HUES64 (cell line): ENCODE measurements around the gene HINFP. TPM values are rescaled to one million over a fixed set of nuclear protein-coding genes. Genes with fewer than 3 reads are reported as not detected.

ENCODE experiments used
- H3K27ac ChIP-seq: 2 replicates; pipeline ENCODE4 v1.7.0; 2013; ENCODE audit warnings: low read depth, low read length, inconsistent platforms
- H3K27me3 ChIP-seq: 2 replicates; pipeline ENCODE4 v1.6.1; 2013; ENCODE audit warnings: mild to moderate bottlenecking, low read length; ENCODE audit not compliant: insufficient read depth
- H3K36me3 ChIP-seq: 2 replicates; pipeline ENCODE4 v1.6.1; 2013; ENCODE audit warnings: mild to moderate bottlenecking, low read length; ENCODE audit not compliant: insufficient read depth
- H3K4me1 ChIP-seq: 2 replicates; pipeline ENCODE4 v1.6.1; 2013; ENCODE audit warnings: mild to moderate bottlenecking, low read length, moderate library complexity; ENCODE audit not compliant: insufficient read depth
- H3K4me3 ChIP-seq: 2 replicates; pipeline ENCODE4 v1.5.1; 2013; ENCODE audit warnings: mild to moderate bottlenecking, low read length, moderate library complexity
- H3K9ac ChIP-seq: 2 replicates; pipeline ENCODE4 v1.6.1; 2013; ENCODE audit warnings: mild to moderate bottlenecking, low read depth, low read length
- H3K9me3 ChIP-seq: 2 replicates; pipeline ENCODE4 v1.6.1; 2013; ENCODE audit warnings: low read depth, low read length; ENCODE audit not compliant: insufficient read depth
- WGBS: fragments of 150-250, 120-280 bp; methylation state at CpG from one replicate; pipeline ENCODE4 v1.1.7; 2013; ENCODE audit warnings: missing lambda C conversion rate; 5-methylcytosine and 5-hydroxymethylcytosine counted together
- polyA plus RNA-seq, 2 experiments: library from polyadenylated mRNA; stranded (reverse); fragments of 50-300 nt; gene quantifications; one replicate each; pipeline ENCODE4 v1.2.3, GENCODE V29; 2013

HINFP gene, protein sequence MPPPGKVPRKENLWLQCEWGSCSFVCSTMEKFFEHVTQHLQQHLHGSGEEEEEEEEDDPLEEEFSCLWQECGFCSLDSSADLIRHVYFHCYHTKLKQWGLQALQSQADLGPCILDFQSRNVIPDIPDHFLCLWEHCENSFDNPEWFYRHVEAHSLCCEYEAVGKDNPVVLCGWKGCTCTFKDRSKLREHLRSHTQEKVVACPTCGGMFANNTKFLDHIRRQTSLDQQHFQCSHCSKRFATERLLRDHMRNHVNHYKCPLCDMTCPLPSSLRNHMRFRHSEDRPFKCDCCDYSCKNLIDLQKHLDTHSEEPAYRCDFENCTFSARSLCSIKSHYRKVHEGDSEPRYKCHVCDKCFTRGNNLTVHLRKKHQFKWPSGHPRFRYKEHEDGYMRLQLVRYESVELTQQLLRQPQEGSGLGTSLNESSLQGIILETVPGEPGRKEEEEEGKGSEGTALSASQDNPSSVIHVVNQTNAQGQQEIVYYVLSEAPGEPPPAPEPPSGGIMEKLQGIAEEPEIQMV
- polyA plus RNA-seq (2013, experiment 1 of 2) = 17.8 TPM
- 20.6 TPM for polyA plus RNA-seq (2013, experiment 2 of 2)

DNA sequence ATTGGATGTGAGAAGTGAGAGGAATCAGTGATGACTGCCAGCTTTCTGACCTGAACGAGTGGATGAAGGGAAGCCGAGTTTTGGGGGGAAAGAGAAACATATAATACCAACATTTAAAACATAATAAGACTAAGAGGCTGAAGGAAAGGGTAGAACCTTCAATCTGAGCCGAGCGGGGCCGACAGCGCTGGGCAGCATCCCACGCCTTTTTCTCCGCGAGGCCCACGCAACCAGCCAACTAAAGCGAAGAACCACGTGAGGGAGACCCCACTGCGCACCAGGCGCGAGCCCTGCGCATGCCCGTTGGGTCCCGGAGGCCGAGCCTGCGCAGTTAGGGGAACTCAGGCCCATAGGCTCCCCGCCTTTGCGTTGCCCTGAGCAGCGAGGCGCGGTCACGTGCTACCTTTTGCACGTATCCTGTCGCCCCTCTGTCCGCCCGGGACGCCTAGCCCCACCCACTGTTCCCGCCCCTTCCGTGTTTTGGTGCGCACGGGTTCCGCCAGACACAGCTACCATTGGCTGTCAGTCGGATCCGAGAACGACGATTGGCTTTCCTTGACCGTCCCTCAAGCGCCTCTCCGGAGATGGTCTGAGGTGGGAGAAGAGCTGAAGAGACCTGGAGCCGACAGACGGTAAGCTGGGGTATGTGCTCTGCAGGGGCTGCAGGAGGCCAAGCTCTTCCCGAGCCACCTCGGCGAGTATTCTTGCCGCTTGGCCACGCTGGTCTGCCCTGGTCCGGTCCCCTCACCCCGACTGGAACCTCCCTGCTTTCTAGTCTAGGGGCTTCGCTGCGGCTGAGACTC, at the start of gene HINFP:
HINFP (plus strand) TSS at position 573 of the 803 bp plus-strand sequence. CDS start 5,365 bp downstream, outside the sequence.
- under 1% methylated on average over 53 of the region's 54 CpGs for WGBS
- peak within 1 kb of the TSS; percentile 48 for H3K27ac ChIP-seq
- H3K9ac ChIP-seq = peak within 1 kb of the TSS; percentile 88

DNA sequence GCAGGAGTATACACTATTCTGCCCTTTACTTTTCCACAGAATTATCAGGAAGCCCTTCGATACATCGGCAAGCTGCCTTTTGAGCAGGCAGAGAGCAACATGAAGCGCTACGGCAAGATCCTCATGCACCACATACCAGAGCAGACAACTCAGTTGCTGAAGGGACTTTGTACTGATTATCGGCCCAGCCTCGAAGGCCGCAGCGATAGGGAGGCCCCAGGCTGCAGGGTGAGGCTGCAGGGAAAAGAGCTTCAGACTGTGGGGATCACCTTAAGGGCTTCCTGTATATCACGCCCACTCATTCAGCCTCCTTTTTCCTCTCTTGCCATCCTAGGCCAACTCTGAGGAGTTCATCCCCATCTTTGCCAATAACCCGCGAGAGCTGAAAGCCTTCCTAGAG, 43.5 kb upstream of the HINFP start:
- WGBS = 96% methylated on average over 11 of the region's 11 CpGs
- Histone ChIP-seq H3K4me3 (no peak overlapping the region), H3K9ac (no peak overlapping the region), H3K36me3 (peaks cover 77% of the 10 kb centered on the region), H3K27ac (no peak overlapping the region), H3K9me3 (no peaks in the 10 kb centered on the region), H3K4me1 (no peaks in the 10 kb centered on the region), H3K27me3 (no peaks in the 10 kb centered on the region)

More for the DNA sequence above, at the start of gene HINFP:
- peak within 1 kb of the TSS; percentile 97 for H3K4me3 ChIP-seq
- no peaks in the 10 kb centered on the region for H3K9me3 ChIP-seq
- H3K36me3 ChIP-seq = peaks cover 10% of the 10 kb centered on the region
- H3K27me3 ChIP-seq = no peaks in the 10 kb centered on the region
- H3K4me1 ChIP-seq = peaks cover 4% of the 10 kb centered on the region; the same call in 1 of the 2 replicates

DNA sequence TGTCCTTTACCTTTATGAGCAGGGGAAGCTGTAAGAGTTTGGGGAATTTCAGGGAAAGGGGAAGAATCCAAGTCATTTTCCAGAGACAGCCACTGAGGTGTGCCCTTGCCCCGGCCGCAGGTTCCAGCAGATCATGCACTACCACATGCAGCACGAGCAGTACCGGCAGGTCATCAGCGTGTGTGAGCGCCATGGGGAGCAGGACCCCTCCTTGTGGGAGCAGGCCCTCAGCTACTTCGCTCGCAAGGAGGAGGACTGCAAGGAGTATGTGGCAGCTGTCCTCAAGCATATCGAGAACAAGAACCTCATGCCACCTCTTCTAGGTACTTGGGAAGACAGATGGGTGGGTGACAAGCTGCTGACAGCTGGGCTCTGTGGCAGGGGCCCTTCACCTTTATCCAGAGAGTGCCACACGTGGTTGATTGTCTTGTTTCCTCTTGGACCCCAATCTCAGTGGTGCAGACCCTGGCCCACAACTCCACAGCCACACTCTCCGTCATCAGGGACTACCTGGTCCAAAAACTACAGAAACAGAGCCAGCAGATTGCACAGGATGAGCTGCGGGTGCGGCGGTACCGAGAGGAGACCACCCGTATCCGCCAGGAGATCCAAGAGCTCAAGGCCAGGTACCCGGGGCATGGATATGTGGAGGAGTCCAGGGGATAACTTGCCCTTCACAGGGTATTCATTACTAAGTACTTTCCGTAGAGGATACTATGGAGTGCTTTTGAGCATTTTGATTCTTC, 42.5 kb upstream of the HINFP start:
- H3K4me1 ChIP-seq = no peaks in the 10 kb centered on the region
- H3K36me3 ChIP-seq = peaks cover 67% of the 10 kb centered on the region
- no peak overlapping the region for H3K4me3 ChIP-seq
- no peak overlapping the region for H3K27ac ChIP-seq
- WGBS = 92% methylated on average over 19 of the region's 19 CpGs
- H3K9ac ChIP-seq = no peak overlapping the region
- no peaks in the 10 kb centered on the region for H3K27me3 ChIP-seq
- H3K9me3 ChIP-seq = no peaks in the 10 kb centered on the region

DNA sequence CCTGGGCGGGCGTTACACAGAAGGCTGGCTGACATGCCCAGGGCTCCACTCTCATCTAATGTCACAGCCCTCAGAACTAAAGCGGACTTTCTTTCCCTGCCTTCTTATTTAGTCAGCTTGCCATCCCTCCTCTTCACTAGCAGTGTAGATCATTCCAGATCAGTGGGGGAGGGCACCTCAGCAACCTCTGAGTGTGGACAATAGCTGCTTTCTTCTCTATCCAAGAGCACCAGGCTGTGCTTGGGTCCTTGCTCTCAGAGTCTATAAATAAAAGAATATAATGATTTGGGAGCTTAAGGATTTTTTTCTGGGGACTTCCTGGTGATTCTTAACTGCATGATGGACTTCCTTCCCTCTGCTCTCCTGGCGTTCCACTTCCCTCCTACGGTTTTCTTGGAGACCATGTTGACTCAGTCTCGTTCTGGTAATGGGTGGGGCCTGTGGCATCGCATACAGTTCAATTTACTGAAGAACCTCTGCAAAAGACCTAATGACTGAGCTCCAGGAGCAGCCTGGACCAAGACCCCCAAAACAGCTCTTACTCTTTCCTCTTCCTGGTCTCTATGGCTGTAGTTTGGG, 39.6 kb upstream of the HINFP start:
- Histone ChIP-seq H3K27ac (no peak overlapping the region), H3K36me3 (peaks cover 53% of the 10 kb centered on the region)
- 95% methylated on average over 7 of the region's 7 CpGs for WGBS

DNA sequence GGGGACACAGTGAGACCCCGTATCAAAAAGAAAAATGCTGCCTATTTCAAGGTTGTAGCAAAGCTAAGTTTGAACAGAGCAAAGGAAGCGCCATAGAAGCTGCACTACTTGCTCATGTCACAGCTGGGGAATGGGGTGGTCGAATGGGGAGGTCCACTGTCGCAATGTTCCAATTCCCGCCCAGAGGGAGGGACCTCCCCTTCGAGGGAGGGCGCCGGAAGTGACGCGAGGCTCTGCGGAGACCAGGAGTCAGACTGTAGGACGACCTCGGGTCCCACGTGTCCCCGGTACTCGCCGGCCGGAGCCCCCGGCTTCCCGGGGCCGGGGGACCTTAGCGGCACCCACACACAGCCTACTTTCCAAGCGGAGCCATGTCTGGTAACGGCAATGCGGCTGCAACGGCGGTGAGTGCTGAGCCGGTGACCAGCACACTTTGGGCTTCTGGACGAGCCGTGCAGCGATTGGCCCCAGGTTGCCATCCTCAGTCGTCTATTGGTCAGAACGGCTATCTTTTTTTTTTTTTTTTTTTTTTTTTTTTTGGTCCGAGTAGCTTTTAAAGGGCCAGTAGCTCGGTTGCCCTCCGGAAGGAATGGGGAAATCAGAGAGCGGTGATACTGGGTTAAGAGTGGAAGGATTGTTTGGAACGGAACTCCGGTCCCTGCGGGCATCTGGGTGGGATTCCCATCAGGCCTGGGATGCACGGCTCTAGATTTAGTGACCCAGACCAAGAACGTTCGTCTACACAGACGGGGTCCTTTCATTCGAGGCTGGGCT, 36.5 kb upstream of the HINFP start, which contains the start of gene HMBS:
HMBS (plus strand) TSS at position 219 of the 774 bp plus-strand sequence; CDS start at position 372, 153 bp downstream.
- no peaks in the 10 kb centered on the region for H3K27me3 ChIP-seq
- H3K27ac ChIP-seq = peak within 1 kb of the TSS; percentile 96
- peak within 1 kb of the TSS; percentile 94 for H3K9ac ChIP-seq
- peaks cover 36% of the 10 kb centered on the region for H3K36me3 ChIP-seq
- H3K9me3 ChIP-seq = no peaks in the 10 kb centered on the region
- 2% methylated on average over 45 of the region's 45 CpGs for WGBS
- peaks cover 4% of the 10 kb centered on the region; the same call in 1 of the 2 replicates for H3K4me1 ChIP-seq
- H3K4me3 ChIP-seq = peak within 1 kb of the TSS; percentile 85

More for the DNA sequence above, 39.6 kb upstream of the HINFP start:
- Histone ChIP-seq H3K9ac (no peak overlapping the region), H3K4me3 (no peak overlapping the region), H3K4me1 (peaks cover 4% of the 10 kb centered on the region; the same call in 1 of the 2 replicates), H3K27me3 (no peaks in the 10 kb centered on the region), H3K9me3 (no peaks in the 10 kb centered on the region)

DNA sequence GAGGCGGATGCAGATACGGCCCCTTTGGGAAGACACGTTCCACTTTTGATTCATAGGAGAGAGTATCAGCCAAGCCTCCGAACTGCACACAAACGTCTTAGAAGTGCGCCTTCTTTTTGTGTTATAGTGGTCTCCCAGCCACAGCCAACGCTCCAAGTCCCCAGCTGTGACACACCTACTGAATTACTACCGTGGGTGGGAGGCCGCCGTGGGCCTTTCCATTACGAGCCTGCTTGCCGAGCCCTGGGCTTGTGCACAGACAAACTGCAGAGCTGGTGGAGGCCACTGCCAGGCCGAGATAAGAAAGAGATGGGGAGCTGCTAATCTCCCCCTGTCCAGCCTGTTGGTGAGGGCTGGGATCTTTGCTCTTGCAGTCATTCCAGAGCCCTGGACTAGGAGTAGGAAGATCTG, 35.9 kb upstream of the HINFP start:
- H3K36me3 ChIP-seq = peaks cover 40% of the 10 kb centered on the region
- 5% methylated on average over 13 of the region's 13 CpGs for WGBS
- peaks cover 4% of the 10 kb centered on the region; the same call in 1 of the 2 replicates for H3K4me1 ChIP-seq
- peak overlapping the region; percentile 94 for H3K9ac ChIP-seq
- H3K27me3 ChIP-seq = no peaks in the 10 kb centered on the region
- H3K27ac ChIP-seq = peak overlapping the region; percentile 33; the same call in 1 of the 2 replicates
- H3K4me3 ChIP-seq = peak overlapping the region; percentile 85
- no peaks in the 10 kb centered on the region for H3K9me3 ChIP-seq

DNA sequence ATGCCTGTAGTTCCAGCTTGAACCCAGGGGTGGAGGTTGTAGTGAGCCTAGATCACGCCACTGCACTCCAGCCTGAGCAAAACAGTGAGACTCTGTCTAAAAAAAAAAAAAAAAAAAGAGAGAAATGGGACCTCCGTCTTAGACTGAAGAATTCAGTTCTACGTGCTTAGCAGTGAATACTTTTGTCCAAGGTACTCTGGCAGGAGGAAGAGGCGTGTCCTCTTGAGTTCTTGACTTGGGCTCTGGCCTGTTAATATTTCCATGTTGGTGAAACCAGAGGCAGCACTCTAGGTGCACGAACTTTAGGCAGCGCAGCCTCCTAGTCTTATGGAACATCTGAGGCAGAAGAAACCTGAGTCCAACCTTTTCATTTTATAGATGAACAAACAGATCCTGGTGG, 34.3 kb upstream of the HINFP start:
- H3K27ac ChIP-seq = no peak overlapping the region
- peaks cover 37% of the 10 kb centered on the region for H3K36me3 ChIP-seq
- no peak overlapping the region for H3K9ac ChIP-seq
- H3K4me1 ChIP-seq = peaks cover 4% of the 10 kb centered on the region; the same call in 1 of the 2 replicates
- no peaks in the 10 kb centered on the region for H3K9me3 ChIP-seq
- H3K4me3 ChIP-seq = no peak overlapping the region
- H3K27me3 ChIP-seq = no peaks in the 10 kb centered on the region
- 93% methylated on average over 6 of the region's 6 CpGs for WGBS

DNA sequence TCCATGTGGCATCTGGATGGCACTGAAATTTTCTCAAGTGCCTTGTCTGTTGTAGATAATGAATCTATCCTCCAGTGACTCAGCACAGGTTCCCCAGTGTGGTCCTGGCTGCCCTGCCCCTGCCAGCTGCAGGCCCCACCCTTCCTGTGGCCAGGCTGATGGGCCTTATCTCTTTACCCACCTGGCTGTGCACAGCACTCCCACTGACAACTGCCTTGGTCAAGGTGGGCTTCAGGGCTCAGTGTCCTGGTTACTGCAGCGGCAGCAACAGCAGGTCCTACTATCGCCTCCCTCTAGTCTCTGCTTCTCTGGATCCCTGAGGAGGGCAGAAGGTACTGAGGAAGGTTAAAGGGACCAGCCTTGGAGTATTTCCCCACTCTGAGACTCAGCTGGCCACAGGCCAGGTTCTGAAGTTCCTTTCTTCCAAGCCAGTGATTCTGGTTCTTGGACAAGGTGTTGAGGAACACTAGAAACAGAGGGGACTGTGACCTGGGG, 33.6 kb upstream of the HINFP start:
- Histone ChIP-seq H3K4me3 (no peak overlapping the region), H3K36me3 (peaks cover 39% of the 10 kb centered on the region), H3K4me1 (peaks cover 9% of the 10 kb centered on the region; the same call in 1 of the 2 replicates), H3K9ac (no peak overlapping the region), H3K9me3 (no peaks in the 10 kb centered on the region), H3K27ac (no peak overlapping the region), H3K27me3 (no peaks in the 10 kb centered on the region)
- 91% methylated on average over 2 of the region's 2 CpGs for WGBS

DNA sequence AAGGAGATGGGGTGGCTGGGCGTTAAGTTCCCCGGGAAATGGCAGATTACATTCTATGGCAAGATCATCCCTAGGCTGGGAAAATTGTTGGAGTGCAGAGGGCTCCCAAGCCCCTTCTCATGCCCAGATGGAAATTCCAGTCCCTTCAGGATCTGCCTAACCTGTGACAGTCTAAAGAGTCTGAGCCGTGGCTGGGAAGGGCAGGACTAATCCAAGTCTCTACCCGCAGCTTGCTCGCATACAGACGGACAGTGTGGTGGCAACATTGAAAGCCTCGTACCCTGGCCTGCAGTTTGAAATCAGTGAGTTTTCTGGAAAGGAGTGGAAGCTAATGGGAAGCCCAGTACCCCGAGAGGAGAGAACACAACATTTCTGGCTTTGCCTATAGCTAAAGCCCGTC, 33.0 kb upstream of the HINFP start:
- 94% methylated on average over 9 of the region's 9 CpGs for WGBS
- H3K27ac ChIP-seq = no peak overlapping the region

More for the DNA sequence above, 33.0 kb upstream of the HINFP start:
- Histone ChIP-seq H3K9me3 (no peaks in the 10 kb centered on the region), H3K27me3 (no peaks in the 10 kb centered on the region), H3K9ac (no peak overlapping the region), H3K36me3 (peaks cover 45% of the 10 kb centered on the region), H3K4me1 (peaks cover 15% of the 10 kb centered on the region; the same call in 1 of the 2 replicates), H3K4me3 (no peak overlapping the region)
